Natural killer cell (primary cell): ENCODE measurements around the gene CPNE6. TPM values are rescaled to one million over a fixed set of nuclear protein-coding genes. Genes with fewer than 3 reads are reported as not detected.
A peak's percentile ranks its signal among the peaks of the same experiment; 100 is the strongest.
"Not testable (repeated sequence)": the region's sequence is repeated elsewhere in the genome, so short reads cannot be mapped to it uniquely, and the experiment has no call there.

Experiments
- ATAC-seq, 3 donors: fragments of 150-1000 bp in 2 of 3; fragments of 200-7000 bp in 1 of 3; cut with Tn5 transposase; 1 replicate in 1 of 3; 2 replicates in 2 of 3; pipeline ENCODE4 v1.10.0; 2021; ENCODE audit warnings: mild to moderate bottlenecking in 2 of 3, moderate library complexity in 2 of 3
- DNase-seq, 2 donors: peaks; one replicate each; pipeline versions ENCODE4 v3.0.0 to v3.0.0-alpha.2; 2013 to 2021; ENCODE audit warnings: mixed read lengths in 1 of 2
- H3K27ac ChIP-seq: one replicate; pipeline ENCODE4 v1.5.1; 2013; ENCODE audit warnings: mild to moderate bottlenecking, low read length
- H3K27me3 ChIP-seq: one replicate; pipeline ENCODE4 v1.6.1; 2013; ENCODE audit warnings: low read length; ENCODE audit not compliant: control insufficient read depth, insufficient read depth
- H3K36me3 ChIP-seq: one replicate; pipeline ENCODE4 v1.6.1; 2013; ENCODE audit warnings: low read length; ENCODE audit not compliant: control insufficient read depth, insufficient read depth
- H3K4me1 ChIP-seq: one replicate; pipeline ENCODE4 v1.6.1; 2013; ENCODE audit warnings: low read length; ENCODE audit not compliant: control insufficient read depth, insufficient read depth
- H3K4me3 ChIP-seq: one replicate; pipeline ENCODE4 v1.5.1; 2013; ENCODE audit warnings: low read length
- H3K9me3 ChIP-seq: one replicate; pipeline ENCODE4 v1.6.1; 2013; ENCODE audit warnings: low read length; ENCODE audit not compliant: control insufficient read depth, insufficient read depth
- H3K27ac Mint-ChIP-seq, 2 donors: one replicate each; pipeline ENCODE4 v1.8.0; 2022; ENCODE audit warnings: mild to moderate bottlenecking in 2 of 2, mixed read lengths in 2 of 2, moderate library complexity in 1 of 2
- H3K27me3 Mint-ChIP-seq, 2 donors: one replicate each; pipeline ENCODE4 v1.8.0; 2022; ENCODE audit warnings: low read depth in 2 of 2, mixed read lengths in 2 of 2
- H3K36me3 Mint-ChIP-seq: one replicate; pipeline ENCODE4 v1.8.0; 2022; ENCODE audit warnings: mixed read lengths
- H3K4me1 Mint-ChIP-seq, 2 donors: one replicate each; pipeline ENCODE4 v1.8.0; 2022; ENCODE audit warnings: mixed read lengths in 2 of 2
- H3K4me3 Mint-ChIP-seq: one replicate; pipeline ENCODE4 v1.8.0; 2022; ENCODE audit warnings: mild to moderate bottlenecking, moderate library complexity, mixed read lengths
- H3K9me3 Mint-ChIP-seq, 2 donors: one replicate each; pipeline ENCODE4 v1.8.0; 2022; ENCODE audit warnings: mixed read lengths in 2 of 2
- CTCF ChIP-seq: fragments of 200-600 bp; IDR thresholded peaks from one replicate; pipeline ENCODE4 v1.8.0; 2022; ENCODE audit warnings: antibody characterized with exemption
- WGBS: methylation state at CpG from one replicate; pipeline ENCODE4 v1.1.7; 2013; ENCODE audit warnings: missing lambda C conversion rate; ENCODE audit not compliant: insufficient coverage; 5-methylcytosine and 5-hydroxymethylcytosine counted together
- intact Hi-C: fragments of 100-400 bp; cut with micrococcal nuclease; formaldehyde crosslinking; loops from one replicate; pipeline ENCODE4 v1.14.2; 2022
- total RNA-seq, 4 donors: library from RNA; stranded (reverse); fragments of 120-200 nt in 1 of 4; gene quantifications; one replicate each; pipeline versions ENCODE4 v1.2.3 to v1.2.4, GENCODE V29; 2013 to 2022

The CPNE6 gene
- total RNA-seq, 3 donors from 2014 or later (not counting 1 experiment from before 2014, with no cell fraction given) = not detected

GRCh38 chr14:24038686-24039085 lies 32.7 kb upstream of the CPNE6 start:
- ATAC-seq (no peak), DNase-seq (no peak)
- intact Hi-C loops = no loop called here
- H3K27me3 Mint-ChIP-seq = peaks cover 0 to 3% of the 10 kb centered on the region in 2 donors
- H3K27ac ChIP-seq = no peak overlapping the region
- no peaks in the 10 kb centered on the region for H3K9me3 ChIP-seq
- no peaks in the 10 kb centered on the region for H3K9me3 Mint-ChIP-seq
- H3K4me3 ChIP-seq = no peak overlapping the region
- no peak for TF ChIP-seq CTCF
- 91% methylated on average over 2 of the region's 2 CpGs for WGBS
- peaks cover 4% of the 10 kb centered on the region for H3K4me1 ChIP-seq
- H3K36me3 Mint-ChIP-seq = no peaks in the 10 kb centered on the region
- H3K36me3 ChIP-seq = no peaks in the 10 kb centered on the region
- no peak overlapping the region for H3K27ac Mint-ChIP-seq
- H3K4me1 Mint-ChIP-seq = peaks cover 9 to 19% of the 10 kb centered on the region in 2 donors
- no peaks in the 10 kb centered on the region for H3K27me3 ChIP-seq
- H3K4me3 Mint-ChIP-seq = no peak overlapping the region

- no peak overlapping the region for H3K27ac Mint-ChIP-seq
- Histone ChIP-seq H3K27me3 (no peaks in the 10 kb centered on the region), H3K27ac (no peak overlapping the region), H3K4me1 (peaks cover 4% of the 10 kb centered on the region), H3K4me3 (no peak overlapping the region), H3K36me3 (no peaks in the 10 kb centered on the region), H3K9me3 (no peaks in the 10 kb centered on the region)
- H3K27me3 Mint-ChIP-seq = peaks cover 0 to 3% of the 10 kb centered on the region in 2 donors
- 85% methylated on average over 2 of the region's 2 CpGs for WGBS
- no peaks in the 10 kb centered on the region for H3K9me3 Mint-ChIP-seq
- no peak for ATAC-seq
- peaks cover 9 to 22% of the 10 kb centered on the region in 2 donors for H3K4me1 Mint-ChIP-seq
- no peak for TF ChIP-seq CTCF
- intact Hi-C loops = no loop called here
- no peak for DNase-seq
- H3K4me3 Mint-ChIP-seq = no peak overlapping the region
- H3K36me3 Mint-ChIP-seq = no peaks in the 10 kb centered on the region
Observed at GRCh38 chr14:24040692-24041091, 30.7 kb upstream of the CPNE6 start.

GRCh38 chr14:24042746-24043145 lies 28.6 kb upstream of the CPNE6 start:
- WGBS = 77% methylated on average over 5 of the region's 5 CpGs
- ATAC-seq (no peak), DNase-seq (no peak)
- H3K9me3 Mint-ChIP-seq = no peaks in the 10 kb centered on the region
- no peak overlapping the region for H3K27ac Mint-ChIP-seq
- no peak overlapping the region for H3K4me3 Mint-ChIP-seq
- Histone ChIP-seq H3K27ac (no peak overlapping the region), H3K27me3 (no peaks in the 10 kb centered on the region), H3K36me3 (no peaks in the 10 kb centered on the region), H3K9me3 (no peaks in the 10 kb centered on the region), H3K4me1 (no peaks in the 10 kb centered on the region), H3K4me3 (no peak overlapping the region)
- intact Hi-C loops = no loop called here
- H3K4me1 Mint-ChIP-seq = peaks cover 0 to 12% of the 10 kb centered on the region in 2 donors
- no peaks in the 10 kb centered on the region for H3K36me3 Mint-ChIP-seq
- no peak for TF ChIP-seq CTCF
- H3K27me3 Mint-ChIP-seq = peaks cover 0 to 3% of the 10 kb centered on the region in 2 donors

- H3K9me3 Mint-ChIP-seq = not testable (repeated sequence)
Observed at GRCh38 chr14:24049002-24049401, 22.4 kb upstream of the CPNE6 start.

DNA sequence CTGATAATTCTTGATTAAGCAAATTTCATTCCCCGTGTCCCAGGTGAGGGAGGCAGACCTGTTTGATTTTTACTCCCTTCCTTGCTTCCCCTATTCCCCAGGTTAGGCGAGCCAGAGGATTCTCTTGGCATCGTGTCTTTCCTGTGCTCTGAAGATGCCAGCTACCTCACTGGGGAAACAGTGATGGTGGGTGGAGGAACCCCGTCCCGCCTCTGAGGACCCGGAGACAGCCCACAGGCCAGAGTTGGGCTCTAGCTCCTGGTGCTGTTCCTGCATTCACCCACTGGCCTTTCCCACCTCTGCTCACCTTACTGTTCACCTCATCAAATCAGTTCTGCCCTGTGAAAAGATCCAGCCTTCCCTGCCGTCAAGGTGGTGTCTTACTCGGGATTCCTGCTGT lies 20.6 kb upstream of the CPNE6 start:
- intact Hi-C loops, H3K27me3 Mint-ChIP-seq: not testable (repeated sequence)
- peak overlapping the region in 1 of 2 donors; percentile 90 for H3K27ac Mint-ChIP-seq

More at GRCh38 chr14:24049002-24049401, 22.4 kb upstream of the CPNE6 start:
- DNase-seq, H3K36me3 ChIP-seq, ATAC-seq, H3K27me3 ChIP-seq, intact Hi-C loops, H3K27ac ChIP-seq, H3K36me3 Mint-ChIP-seq, H3K27me3 Mint-ChIP-seq, H3K9me3 ChIP-seq, H3K4me3 ChIP-seq, H3K27ac Mint-ChIP-seq: not testable (repeated sequence)
- H3K4me1 ChIP-seq = peaks cover 31% of the 10 kb centered on the region
- peak overlapping the region; percentile 32 for H3K4me3 Mint-ChIP-seq
- WGBS = 27% methylated on average over 2 of the region's 2 CpGs
- H3K4me1 Mint-ChIP-seq = peaks cover 18 to 43% of the 10 kb centered on the region in 2 donors

More for the DNA sequence above, 20.6 kb upstream of the CPNE6 start:
- peaks cover 33% of the 10 kb centered on the region for H3K4me1 ChIP-seq
- not testable (repeated sequence) for H3K4me3 ChIP-seq, H3K27ac ChIP-seq, H3K36me3 Mint-ChIP-seq, H3K27me3 ChIP-seq, H3K36me3 ChIP-seq, DNase-seq, ATAC-seq, H3K9me3 ChIP-seq, H3K9me3 Mint-ChIP-seq
- H3K4me1 Mint-ChIP-seq = peaks cover 18 to 46% of the 10 kb centered on the region in 2 donors
- H3K4me3 Mint-ChIP-seq = peak overlapping the region; percentile 88
- WGBS = 97% methylated on average over 8 of the region's 8 CpGs
